ENCODE results near the gene XIRP1.
A peak's percentile ranks its signal among the peaks of the same experiment; 100 is the strongest.

XIRP1 gene

GRCh38 chr3:39202094-39202493 is 9.7 kb upstream of the XIRP1 start:
- no peaks in the 10 kb centered on the region for H3K27me3 ChIP-seq (replicated peaks)
- no peaks in the 10 kb centered on the region for H3K36me3 ChIP-seq (replicated peaks)
- H3K4me3 ChIP-seq (ENCODE audit: low read depth, low read length), result no peak overlapping the region
- H3K27ac ChIP-seq, result no peak overlapping the region
- no peak for DNase-seq
- in situ Hi-C loops (cut with HindIII; ENCODE audit: low pct_ligation_motif_present, low sequenced_read_pairs), result no loop called here
- peak; percentile 29 for TF ChIP-seq CTCF (IDR thresholded peaks at IDR 0.05; ENCODE audit: low read depth, low read length, missing control alignments)

GRCh38 chr3:39196671-39197356 is 4.4 kb upstream of the XIRP1 start:
- Histone ChIP-seq H3K27me3 (replicated peaks) (no peaks in the 10 kb centered on the region), H3K4me3 (ENCODE audit: low read depth, low read length) (no peak overlapping the region), H3K36me3 (replicated peaks) (no peaks in the 10 kb centered on the region), H3K27ac (no peak overlapping the region)
- TF ChIP-seq CTCF (IDR thresholded peaks at IDR 0.05; ENCODE audit: low read depth, low read length, missing control alignments), result no peak
- in situ Hi-C loops (cut with HindIII; ENCODE audit: low pct_ligation_motif_present, low sequenced_read_pairs), result no loop called here
- no peak for DNase-seq

- Histone ChIP-seq H3K27ac (no peak overlapping the region), H3K4me3 (ENCODE audit: low read depth, low read length) (no peak overlapping the region), H3K36me3 (replicated peaks) (no peaks in the 10 kb centered on the region), H3K27me3 (replicated peaks) (no peaks in the 10 kb centered on the region)
- no peak for TF ChIP-seq CTCF (IDR thresholded peaks at IDR 0.05; ENCODE audit: low read depth, low read length, missing control alignments)
- in situ Hi-C loops (cut with HindIII; ENCODE audit: low pct_ligation_motif_present, low sequenced_read_pairs), result no loop called here
- no peak for DNase-seq
Observed at GRCh38 chr3:39196034-39196433, 3.6 kb upstream of the XIRP1 start.

GRCh38 chr3:39193391-39193790 is 996 bp upstream of the XIRP1 start:
- TF ChIP-seq CTCF (IDR thresholded peaks at IDR 0.05; ENCODE audit: low read depth, low read length, missing control alignments), result no peak
- no peak overlapping the region for H3K27ac ChIP-seq
- in situ Hi-C loops (cut with HindIII; ENCODE audit: low pct_ligation_motif_present, low sequenced_read_pairs), result no loop called here
- no peaks in the 10 kb centered on the region for H3K27me3 ChIP-seq (replicated peaks)
- no peaks in the 10 kb centered on the region for H3K36me3 ChIP-seq (replicated peaks)
- peak; percentile 17 for DNase-seq
- H3K4me3 ChIP-seq (ENCODE audit: low read depth, low read length), result no peak overlapping the region

DNA sequence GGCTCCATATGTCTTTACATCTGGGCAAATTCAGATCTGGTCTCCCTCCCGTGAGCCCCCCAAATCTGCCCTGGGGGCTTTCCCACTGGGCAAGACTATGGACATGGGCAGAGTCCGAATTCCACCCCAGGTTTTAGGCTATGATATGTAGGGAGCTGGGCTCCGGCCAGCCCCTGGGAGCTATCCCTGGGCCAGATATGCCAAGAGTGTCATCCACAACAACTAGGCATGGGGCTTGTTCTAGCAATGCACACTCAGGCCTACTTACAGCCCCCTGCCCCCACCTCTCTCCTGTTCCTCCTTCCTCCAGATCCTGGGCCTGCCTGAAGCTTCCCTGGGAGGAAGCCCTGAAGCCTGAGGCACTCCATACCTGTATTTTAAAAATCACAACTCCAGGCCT is 622 bp downstream of the XIRP1 start:
- Histone ChIP-seq H3K27me3 (replicated peaks) (no peaks in the 10 kb centered on the region), H3K27ac (no peak overlapping the region), H3K4me3 (ENCODE audit: low read depth, low read length) (no peak overlapping the region), H3K36me3 (replicated peaks) (no peaks in the 10 kb centered on the region)
- in situ Hi-C loops (cut with HindIII; ENCODE audit: low pct_ligation_motif_present, low sequenced_read_pairs), result no loop called here
- no peak for DNase-seq
- no peak for TF ChIP-seq CTCF (IDR thresholded peaks at IDR 0.05; ENCODE audit: low read depth, low read length, missing control alignments)

- Histone ChIP-seq H3K27ac (no peak overlapping the region), H3K36me3 (replicated peaks) (no peaks in the 10 kb centered on the region), H3K27me3 (replicated peaks) (no peaks in the 10 kb centered on the region), H3K4me3 (ENCODE audit: low read depth, low read length) (no peak overlapping the region)
- DNase-seq, result no peak
- in situ Hi-C loops (cut with HindIII; ENCODE audit: low pct_ligation_motif_present, low sequenced_read_pairs), result no loop called here
- TF ChIP-seq CTCF (IDR thresholded peaks at IDR 0.05; ENCODE audit: low read depth, low read length, missing control alignments), result no peak
Observed at GRCh38 chr3:39191111-39191510, 1.3 kb downstream of the XIRP1 start.
